HepG2 (cell line): ENCODE measurements around the gene NPC1. TPM values are rescaled to one million over a fixed set of nuclear protein-coding genes. Genes with fewer than 3 reads are reported as not detected.

ENCODE experiments used
- ARNTL ChIP-seq: sonication (generic); formaldehyde crosslinking; IDR thresholded peaks from 2 replicates; pipeline ENCODE4 v1.4.0; 2020; ENCODE audit warnings: mild to moderate bottlenecking, missing genetic modification reagents
- CBX2 ChIP-seq, 2 experiments: fragments of 200-600 bp in 1 of 2; sonication (generic); formaldehyde crosslinking in 1 of 2; IDR thresholded peaks; 2 replicates each; pipeline versions ENCODE4 v1.7.0 to v1.8.1; 2018 to 2022; ENCODE audit warnings: low read depth in 2 of 2, low read length in 1 of 2, mild to moderate bottlenecking in 1 of 2, missing genetic modification reagents in 1 of 2
- DDIT3 ChIP-seq: sonication (generic); formaldehyde crosslinking; IDR thresholded peaks from 2 replicates; pipeline ENCODE4 v1.4.0; 2020; ENCODE audit warnings: mild to moderate bottlenecking, missing genetic modification reagents
- FOSL1 ChIP-seq: sonication (generic); formaldehyde crosslinking; IDR thresholded peaks from 2 replicates; pipeline ENCODE4 v1.9.0; 2021; ENCODE audit warnings: missing genetic modification reagents, borderline replicate concordance
- HDAC6 ChIP-seq: fragments of 200-600 bp; sonication (generic); IDR thresholded peaks from 2 replicates; pipeline ENCODE4 v1.7.0; 2017; ENCODE audit warnings: mild to moderate bottlenecking, antibody characterized with exemption, low read length, low read depth
- KDM2A ChIP-seq: sonication (generic); formaldehyde crosslinking; IDR thresholded peaks from 2 replicates; pipeline ENCODE4 v1.4.0; 2020; ENCODE audit warnings: low read depth, missing genetic modification reagents, borderline replicate concordance
- PHB2 ChIP-seq: fragments of 450-650 bp; IDR thresholded peaks from 2 replicates; pipeline ENCODE4 v1.6.1; 2018; ENCODE audit not compliant: partially characterized antibody
- SRSF9 ChIP-seq: fragments of 200-400 bp; formaldehyde crosslinking; IDR thresholded peaks from 2 replicates; pipeline ENCODE4 v1.6.1; 2018; ENCODE audit warnings: borderline replicate concordance, mild to moderate bottlenecking, low read depth, low read length; ENCODE audit not compliant: insufficient read depth, poor library complexity, severe bottlenecking
- ZNF280D ChIP-seq: sonication (generic); formaldehyde crosslinking; IDR thresholded peaks from 2 replicates; pipeline ENCODE4 v1.5.1; 2020; ENCODE audit warnings: mild to moderate bottlenecking, missing genetic modification reagents
- ZNF382 ChIP-seq: sonication (generic); formaldehyde crosslinking; IDR thresholded peaks from 2 replicates; pipeline ENCODE4 v1.5.0; 2020; ENCODE audit warnings: missing genetic modification reagents, mild to moderate bottlenecking, borderline replicate concordance
- ZNF768 ChIP-seq: sonication (generic); formaldehyde crosslinking; IDR thresholded peaks from 2 replicates; pipeline ENCODE4 v1.4.0; 2020; ENCODE audit warnings: missing genetic modification reagents
- ZNF839 ChIP-seq: sonication (generic); formaldehyde crosslinking; IDR thresholded peaks from 2 replicates; pipeline ENCODE4 v1.4.0; 2020; ENCODE audit warnings: missing genetic modification reagents, mild to moderate bottlenecking, borderline replicate concordance
- polyA plus RNA-seq, 8 experiments: library from polyadenylated mRNA; depleted of rRNA in 3 of 8; stranded (reverse) in 7 of 8; unstranded in 1 of 8; fragments of >200 nt; fragmentation: Illumina TruSeq in 4 of 8; extraction: Trizol in 4 of 8; gene quantifications; 2 replicates each; pipeline versions ENCODE4 v1.2.1 to v1.2.3, GENCODE V29; 2011 to 2016; ENCODE audit warnings: low read depth in 4 of 8, missing spikeins in 1 of 8, mixed read lengths in 1 of 8; ENCODE audit not compliant: insufficient read depth in 1 of 8
- total RNA-seq, 5 experiments: library from RNA; depleted of rRNA; stranded (reverse); fragments of >200 nt; fragmentation: Illumina TruSeq; extraction: Trizol; gene quantifications; 2 replicates each; pipeline ENCODE4 v1.2.3, GENCODE V29; 2016; ENCODE audit warnings: low read depth in 1 of 5
- TF ChIP-seq, protein P1 (sequence below): sonication (generic); formaldehyde crosslinking; IDR thresholded peaks from 2 replicates; pipeline ENCODE4 v1.5.0; 2020; ENCODE audit warnings: mild to moderate bottlenecking, missing genetic modification reagents, borderline replicate concordance
- TF ChIP-seq, protein P2 (sequence below): sonication (generic); formaldehyde crosslinking; IDR thresholded peaks from 2 replicates; pipeline ENCODE4 v1.4.0; 2020; ENCODE audit warnings: missing genetic modification reagents, borderline replicate concordance

The NPC1 gene
- total and polyA plus RNA-seq, 2 of the 13 experiments (the other 11 are each of a cell fraction or from before 2014, with no cell fraction given): 46.5 to 114 TPM

- TF ChIP-seq, protein P1, sequence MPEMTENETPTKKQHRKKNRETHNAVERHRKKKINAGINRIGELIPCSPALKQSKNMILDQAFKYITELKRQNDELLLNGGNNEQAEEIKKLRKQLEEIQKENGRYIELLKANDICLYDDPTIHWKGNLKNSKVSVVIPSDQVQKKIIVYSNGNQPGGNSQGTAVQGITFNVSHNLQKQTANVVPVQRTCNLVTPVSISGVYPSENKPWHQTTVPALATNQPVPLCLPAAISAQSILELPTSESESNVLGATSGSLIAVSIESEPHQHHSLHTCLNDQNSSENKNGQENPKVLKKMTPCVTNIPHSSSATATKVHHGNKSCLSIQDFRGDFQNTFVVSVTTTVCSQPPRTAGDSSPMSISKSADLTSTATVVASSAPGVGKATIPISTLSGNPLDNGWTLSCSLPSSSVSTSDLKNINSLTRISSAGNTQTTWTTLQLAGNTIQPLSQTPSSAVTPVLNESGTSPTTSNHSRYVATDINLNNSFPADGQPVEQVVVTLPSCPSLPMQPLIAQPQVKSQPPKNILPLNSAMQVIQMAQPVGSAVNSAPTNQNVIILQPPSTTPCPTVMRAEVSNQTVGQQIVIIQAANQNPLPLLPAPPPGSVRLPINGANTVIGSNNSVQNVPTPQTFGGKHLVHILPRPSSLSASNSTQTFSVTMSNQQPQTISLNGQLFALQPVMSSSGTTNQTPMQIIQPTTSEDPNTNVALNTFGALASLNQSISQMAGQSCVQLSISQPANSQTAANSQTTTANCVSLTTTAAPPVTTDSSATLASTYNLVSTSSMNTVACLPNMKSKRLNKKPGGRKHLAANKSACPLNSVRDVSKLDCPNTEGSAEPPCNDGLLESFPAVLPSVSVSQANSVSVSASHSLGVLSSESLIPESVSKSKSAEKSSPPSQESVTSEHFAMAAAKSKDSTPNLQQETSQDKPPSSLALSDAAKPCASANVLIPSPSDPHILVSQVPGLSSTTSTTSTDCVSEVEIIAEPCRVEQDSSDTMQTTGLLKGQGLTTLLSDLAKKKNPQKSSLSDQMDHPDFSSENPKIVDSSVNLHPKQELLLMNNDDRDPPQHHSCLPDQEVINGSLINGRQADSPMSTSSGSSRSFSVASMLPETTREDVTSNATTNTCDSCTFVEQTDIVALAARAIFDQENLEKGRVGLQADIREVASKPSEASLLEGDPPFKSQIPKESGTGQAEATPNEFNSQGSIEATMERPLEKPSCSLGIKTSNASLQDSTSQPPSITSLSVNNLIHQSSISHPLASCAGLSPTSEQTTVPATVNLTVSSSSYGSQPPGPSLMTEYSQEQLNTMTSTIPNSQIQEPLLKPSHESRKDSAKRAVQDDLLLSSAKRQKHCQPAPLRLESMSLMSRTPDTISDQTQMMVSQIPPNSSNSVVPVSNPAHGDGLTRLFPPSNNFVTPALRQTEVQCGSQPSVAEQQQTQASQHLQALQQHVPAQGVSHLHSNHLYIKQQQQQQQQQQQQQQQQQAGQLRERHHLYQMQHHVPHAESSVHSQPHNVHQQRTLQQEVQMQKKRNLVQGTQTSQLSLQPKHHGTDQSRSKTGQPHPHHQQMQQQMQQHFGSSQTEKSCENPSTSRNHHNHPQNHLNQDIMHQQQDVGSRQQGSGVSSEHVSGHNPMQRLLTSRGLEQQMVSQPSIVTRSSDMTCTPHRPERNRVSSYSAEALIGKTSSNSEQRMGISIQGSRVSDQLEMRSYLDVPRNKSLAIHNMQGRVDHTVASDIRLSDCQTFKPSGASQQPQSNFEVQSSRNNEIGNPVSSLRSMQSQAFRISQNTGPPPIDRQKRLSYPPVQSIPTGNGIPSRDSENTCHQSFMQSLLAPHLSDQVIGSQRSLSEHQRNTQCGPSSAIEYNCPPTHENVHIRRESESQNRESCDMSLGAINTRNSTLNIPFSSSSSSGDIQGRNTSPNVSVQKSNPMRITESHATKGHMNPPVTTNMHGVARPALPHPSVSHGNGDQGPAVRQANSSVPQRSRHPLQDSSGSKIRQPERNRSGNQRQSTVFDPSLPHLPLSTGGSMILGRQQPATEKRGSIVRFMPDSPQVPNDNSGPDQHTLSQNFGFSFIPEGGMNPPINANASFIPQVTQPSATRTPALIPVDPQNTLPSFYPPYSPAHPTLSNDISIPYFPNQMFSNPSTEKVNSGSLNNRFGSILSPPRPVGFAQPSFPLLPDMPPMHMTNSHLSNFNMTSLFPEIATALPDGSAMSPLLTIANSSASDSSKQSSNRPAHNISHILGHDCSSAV (CRISPR knock-in tag): no peak
- TF ChIP-seq HDAC6: no peak
- TF ChIP-seq FOSL1 (CRISPR knock-in tag): no peak
- peak; percentile 93 for TF ChIP-seq ZNF280D (CRISPR knock-in tag)
- no peak for TF ChIP-seq SRSF9
- TF ChIP-seq ZNF382 (CRISPR knock-in tag): no peak
- TF ChIP-seq DDIT3 (CRISPR knock-in tag): no peak
- TF ChIP-seq CBX2 (IDR thresholded peaks at IDR 0.05; ENCODE audit: low read depth, low read length): no peak
- no peak for TF ChIP-seq CBX2 (CRISPR knock-in tag; IDR thresholded peaks at IDR 0.05; ENCODE audit: low read depth)
- no peak for TF ChIP-seq PHB2
- peak; percentile 45; the same call in 1 of the 2 replicates for TF ChIP-seq ZNF768
- TF ChIP-seq KDM2A (CRISPR knock-in tag): peak; percentile 84
- peak; percentile 80 for TF ChIP-seq ARNTL (CRISPR knock-in tag)
- 0 out of 2 replicates have a peak, but pooled peaks have one; percentile 45 for TF ChIP-seq ZNF839 (CRISPR knock-in tag)
- TF ChIP-seq, protein P2, sequence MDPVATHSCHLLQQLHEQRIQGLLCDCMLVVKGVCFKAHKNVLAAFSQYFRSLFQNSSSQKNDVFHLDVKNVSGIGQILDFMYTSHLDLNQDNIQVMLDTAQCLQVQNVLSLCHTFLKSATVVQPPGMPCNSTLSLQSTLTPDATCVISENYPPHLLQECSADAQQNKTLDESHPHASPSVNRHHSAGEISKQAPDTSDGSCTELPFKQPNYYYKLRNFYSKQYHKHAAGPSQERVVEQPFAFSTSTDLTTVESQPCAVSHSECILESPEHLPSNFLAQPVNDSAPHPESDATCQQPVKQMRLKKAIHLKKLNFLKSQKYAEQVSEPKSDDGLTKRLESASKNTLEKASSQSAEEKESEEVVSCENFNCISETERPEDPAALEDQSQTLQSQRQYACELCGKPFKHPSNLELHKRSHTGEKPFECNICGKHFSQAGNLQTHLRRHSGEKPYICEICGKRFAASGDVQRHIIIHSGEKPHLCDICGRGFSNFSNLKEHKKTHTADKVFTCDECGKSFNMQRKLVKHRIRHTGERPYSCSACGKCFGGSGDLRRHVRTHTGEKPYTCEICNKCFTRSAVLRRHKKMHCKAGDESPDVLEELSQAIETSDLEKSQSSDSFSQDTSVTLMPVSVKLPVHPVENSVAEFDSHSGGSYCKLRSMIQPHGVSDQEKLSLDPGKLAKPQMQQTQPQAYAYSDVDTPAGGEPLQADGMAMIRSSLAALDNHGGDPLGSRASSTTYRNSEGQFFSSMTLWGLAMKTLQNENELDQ: no peak
Observed at GRCh38 chr18:23556145-23556780, 30.0 kb downstream of the NPC1 start (continued).
